ENCODE measurements around the gene HECTD4.
"Not testable (repeated sequence)": the region's sequence is repeated elsewhere in the genome, so short reads cannot be mapped to it uniquely, and the experiment has no call there.

Gene HECTD4

GRCh38 chr12:112270673-112271072 is 111.6 kb downstream of the HECTD4 start:
- no peak for DNase-seq (ENCODE audit: low read depth in 2 of 2)

- no peak for DNase-seq (ENCODE audit: low read depth in 2 of 2)
These were observed 115.8 kb downstream of the HECTD4 start for GRCh38 chr12:112266473-112266872.

DNA sequence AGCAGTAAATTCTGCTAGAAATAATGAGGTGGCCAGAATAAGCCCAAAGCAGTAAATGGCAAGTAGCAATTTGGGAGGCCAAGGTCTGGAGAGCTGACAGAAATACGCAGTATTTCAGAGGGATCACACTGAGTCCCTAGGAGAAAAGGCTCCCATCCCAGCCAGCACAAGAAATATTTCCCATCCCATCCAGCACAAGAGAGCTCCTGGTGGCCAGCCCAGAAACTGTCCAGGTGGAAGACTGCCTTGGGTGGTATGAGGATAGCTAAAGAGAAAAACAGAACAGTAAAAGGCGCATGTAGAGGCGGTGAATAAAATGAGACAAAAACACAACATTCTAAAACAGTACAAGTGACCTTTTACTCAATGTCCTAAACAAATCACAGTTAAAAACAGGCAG is 120.7 kb downstream of the HECTD4 start:
- DNase-seq (ENCODE audit: low read depth in 2 of 2) = no peak

- no peak for DNase-seq (ENCODE audit: low read depth in 2 of 2)
These were observed 123.3 kb downstream of the HECTD4 start for GRCh38 chr12:112258926-112259325.

DNA sequence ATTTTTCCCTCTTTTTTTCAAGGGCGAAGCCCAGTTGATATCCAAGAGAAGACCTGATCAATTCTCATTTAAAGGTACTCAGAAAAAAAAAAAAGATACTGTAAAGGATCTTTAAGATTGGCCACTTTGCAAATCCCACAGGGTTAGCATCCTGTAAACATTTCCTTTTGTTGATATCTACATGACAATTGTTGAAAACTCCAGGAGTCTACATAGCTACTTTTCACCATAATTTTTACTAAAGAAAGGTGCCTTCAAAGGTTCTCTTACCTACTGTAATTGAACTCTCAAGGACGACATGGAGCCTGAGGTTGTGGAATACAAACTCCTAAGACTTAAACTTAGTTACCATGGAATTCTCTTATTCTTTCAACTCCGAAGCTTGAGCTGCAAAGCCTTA is 125.5 kb downstream of the HECTD4 start:
- DNase-seq (ENCODE audit: low read depth in 2 of 2) = no peak

- DNase-seq (ENCODE audit: low read depth in 2 of 2) = no peak
These were observed 130.0 kb downstream of the HECTD4 start for GRCh38 chr12:112252184-112252583.

GRCh38 chr12:112244902-112245301 is 137.3 kb downstream of the HECTD4 start:
- not testable (repeated sequence) for DNase-seq (ENCODE audit: low read depth in 2 of 2)

DNA sequence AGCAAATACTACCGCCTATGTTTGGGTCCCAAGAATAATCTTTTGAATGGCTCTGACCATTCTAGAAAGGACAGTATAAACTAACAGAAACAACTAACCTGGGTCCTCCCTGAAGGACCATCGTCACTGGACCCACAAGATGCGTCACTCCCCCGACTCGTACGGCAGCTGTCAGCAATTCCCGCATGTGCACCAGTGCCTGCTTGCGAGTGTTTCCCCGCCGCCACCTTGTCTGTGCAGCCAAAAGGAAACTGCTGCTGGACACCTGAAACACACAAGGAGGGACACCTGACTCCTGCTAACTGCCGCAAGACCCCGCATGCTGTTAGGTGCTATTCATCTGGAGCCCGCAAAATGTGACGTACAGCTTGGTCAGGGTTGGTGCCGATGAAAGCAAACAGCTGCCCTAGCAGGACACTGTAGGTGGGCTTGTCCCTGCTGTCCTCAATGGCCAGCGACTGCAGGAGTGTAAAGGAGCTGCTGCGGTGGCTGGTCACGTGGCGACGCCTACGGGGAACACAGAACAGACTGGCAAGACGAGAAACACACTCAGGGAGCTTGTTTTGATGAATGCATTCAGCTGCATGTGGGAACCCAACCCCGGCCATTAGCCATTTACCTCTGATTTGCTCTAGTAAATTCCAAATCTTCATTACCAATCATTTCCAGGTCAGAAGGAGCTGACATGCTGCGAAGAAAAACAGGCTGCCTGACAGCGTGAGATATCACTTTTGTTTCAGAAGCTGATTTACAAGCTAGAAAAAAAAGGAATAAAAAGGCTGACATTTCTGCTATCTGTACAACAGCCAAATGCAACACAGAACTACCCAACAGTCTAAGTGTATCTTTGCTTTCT is 138.7 kb downstream of the HECTD4 start:
- no peak for DNase-seq (ENCODE audit: low read depth in 2 of 2)

- no peak for DNase-seq (ENCODE audit: low read depth in 2 of 2)
These were observed 141.1 kb downstream of the HECTD4 start for GRCh38 chr12:112241176-112241575.

DNA sequence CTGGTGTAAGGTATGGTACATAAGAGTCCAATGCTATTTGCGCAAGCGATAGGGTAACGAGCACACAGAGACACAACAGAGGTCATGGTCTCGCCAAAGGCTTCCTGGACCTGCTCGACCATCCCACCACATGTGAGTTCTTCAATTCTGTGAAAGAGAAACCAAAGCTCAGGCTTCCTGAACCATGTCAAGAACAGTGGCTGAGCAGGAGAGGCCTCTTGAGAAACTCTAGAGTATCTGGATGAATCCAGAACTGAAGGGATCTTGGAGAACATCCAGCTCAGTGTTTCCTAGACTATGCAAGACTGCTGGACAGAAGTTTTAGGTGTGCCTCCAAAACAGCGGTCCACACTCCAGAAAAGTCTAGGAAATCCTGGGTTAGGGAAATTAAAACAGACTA is 142.3 kb downstream of the HECTD4 start:
- DNase-seq (ENCODE audit: low read depth in 2 of 2) = no peak

DNA sequence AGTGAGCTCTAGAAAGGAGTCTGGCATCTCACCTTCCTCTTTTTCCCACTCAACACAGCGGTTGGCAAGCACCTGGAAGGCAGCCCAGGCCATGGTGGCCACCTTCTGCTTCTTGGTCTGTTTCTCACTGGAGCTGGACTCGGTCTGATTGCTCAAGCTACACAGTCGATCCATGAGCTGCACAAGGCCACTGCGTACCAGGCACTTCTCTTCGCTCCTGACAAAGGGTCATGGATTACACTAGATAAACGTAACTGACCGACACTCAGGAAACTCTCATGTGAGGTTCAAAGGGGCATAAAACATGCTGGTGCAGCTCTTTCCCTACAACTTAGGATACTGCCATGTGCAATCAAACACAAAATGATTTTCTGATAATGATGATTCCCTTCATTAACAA is 143.2 kb downstream of the HECTD4 start:
- no peak for DNase-seq (ENCODE audit: low read depth in 2 of 2)

- DNase-seq (ENCODE audit: low read depth in 2 of 2) = no peak
These were observed 143.8 kb downstream of the HECTD4 start for GRCh38 chr12:112238441-112238840.

GRCh38 chr12:112236786-112237185 is 145.4 kb downstream of the HECTD4 start:
- no peak for DNase-seq (ENCODE audit: low read depth in 2 of 2)

- no peak for DNase-seq (ENCODE audit: low read depth in 2 of 2)
These were observed 145.8 kb downstream of the HECTD4 start for GRCh38 chr12:112236386-112236785.

DNA sequence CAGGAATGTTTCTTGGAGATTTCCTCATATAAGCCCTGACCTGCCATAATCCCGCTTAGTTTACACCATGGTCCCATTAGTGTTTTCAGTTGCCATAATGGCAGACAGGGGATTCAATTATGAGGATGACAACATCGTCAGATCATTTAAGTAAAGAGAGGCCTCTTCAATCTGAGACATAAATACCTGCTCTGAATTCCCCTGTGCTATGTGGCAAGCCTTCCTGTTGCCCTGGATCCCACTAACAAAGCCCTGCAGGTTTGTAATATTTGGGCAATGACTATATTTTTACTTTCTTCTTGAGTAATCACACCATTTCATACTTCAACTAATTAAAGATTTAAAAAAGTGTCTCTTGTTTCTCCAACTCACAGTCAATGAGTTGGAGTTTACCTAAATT is 147.9 kb downstream of the HECTD4 start:
- DNase-seq (ENCODE audit: low read depth in 2 of 2) = no peak

DNA sequence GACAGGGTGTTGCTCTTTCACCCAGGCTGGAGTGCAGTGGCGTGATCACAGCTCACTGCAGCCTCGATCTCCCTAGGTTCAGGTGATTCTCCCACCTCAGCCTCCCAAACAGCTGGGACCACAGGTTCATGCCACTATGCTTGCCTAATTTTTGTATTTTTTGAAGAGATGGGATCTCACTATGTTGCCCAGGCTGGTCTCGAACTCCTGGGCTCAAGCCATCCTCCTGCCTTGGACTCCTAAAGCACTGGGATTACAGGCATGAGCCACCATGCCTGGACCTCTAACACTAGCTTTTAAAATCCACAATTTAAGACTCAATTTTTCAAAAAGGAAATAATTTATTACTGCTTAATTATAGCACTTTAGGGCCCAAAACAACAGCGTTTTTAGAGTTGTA is 149.0 kb downstream of the HECTD4 start:
- DNase-seq (ENCODE audit: low read depth in 2 of 2) = no peak

DNA sequence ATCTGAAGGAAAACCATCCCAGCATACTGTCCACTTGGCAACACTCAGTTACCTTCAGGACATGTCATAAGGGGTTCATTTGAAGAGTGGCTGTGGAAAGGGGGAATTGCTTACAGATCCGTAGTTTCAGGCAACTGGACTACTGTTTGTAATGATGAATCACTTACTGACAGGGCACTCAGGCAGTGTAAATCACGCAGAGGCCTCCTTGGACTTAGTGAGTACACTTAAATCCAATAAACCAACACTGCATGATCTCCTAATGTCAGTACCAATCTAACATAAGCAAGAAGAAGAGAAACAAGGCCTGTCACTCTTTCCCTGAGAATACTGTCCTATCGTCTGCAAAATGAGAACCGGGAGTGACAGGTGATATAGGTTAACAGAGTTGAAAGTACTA is 152.1 kb downstream of the HECTD4 start:
- DNase-seq (ENCODE audit: low read depth in 2 of 2) = no peak

GRCh38 chr12:112226768-112227167 is 155.5 kb downstream of the HECTD4 start:
- DNase-seq (ENCODE audit: low read depth in 2 of 2) = no peak

- not testable (repeated sequence) for DNase-seq (ENCODE audit: low read depth in 2 of 2)
These were observed 161.6 kb downstream of the HECTD4 start for GRCh38 chr12:112220628-112221027.

- no peak for DNase-seq (ENCODE audit: low read depth in 2 of 2)
These were observed 163.0 kb downstream of the HECTD4 start for GRCh38 chr12:112219195-112219594.

- no peak for DNase-seq (ENCODE audit: low read depth in 2 of 2)
These were observed 164.1 kb downstream of the HECTD4 start for GRCh38 chr12:112218150-112218549.

- no peak for DNase-seq (ENCODE audit: low read depth in 2 of 2)
These were observed 164.6 kb downstream of the HECTD4 start for GRCh38 chr12:112217647-112218046.

GRCh38 chr12:112216223-112216622 is 166.0 kb downstream of the HECTD4 start:
- no peak for DNase-seq (ENCODE audit: low read depth in 2 of 2)

GRCh38 chr12:112214064-112214463 is 168.2 kb downstream of the HECTD4 start:
- no peak for DNase-seq (ENCODE audit: low read depth in 2 of 2)
